Measurements from ENCODE around the gene NAPB.

The NAPB gene

DNA sequence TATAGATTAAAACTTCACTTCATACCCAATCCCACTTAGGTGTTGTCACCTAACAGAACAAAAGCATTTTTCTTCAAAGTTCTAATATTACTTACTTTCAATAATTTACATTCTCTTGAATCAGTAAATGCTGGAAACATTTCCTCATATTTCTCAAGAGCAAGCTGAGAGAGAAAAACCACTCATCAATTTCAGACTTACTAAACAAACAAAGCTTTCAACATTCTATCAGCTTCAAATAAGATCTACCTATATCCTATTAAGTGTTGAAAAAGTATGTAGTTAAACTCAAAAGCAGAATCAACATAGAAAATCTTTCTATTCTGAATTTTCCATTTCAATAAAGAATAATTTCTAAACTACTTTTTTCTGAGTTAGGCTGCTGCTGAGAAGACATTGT lies 41.5 kb downstream of the NAPB start:
- no peak for DNase-seq
- intact Hi-C loops (cut with DNase I), result no loop called here

DNA sequence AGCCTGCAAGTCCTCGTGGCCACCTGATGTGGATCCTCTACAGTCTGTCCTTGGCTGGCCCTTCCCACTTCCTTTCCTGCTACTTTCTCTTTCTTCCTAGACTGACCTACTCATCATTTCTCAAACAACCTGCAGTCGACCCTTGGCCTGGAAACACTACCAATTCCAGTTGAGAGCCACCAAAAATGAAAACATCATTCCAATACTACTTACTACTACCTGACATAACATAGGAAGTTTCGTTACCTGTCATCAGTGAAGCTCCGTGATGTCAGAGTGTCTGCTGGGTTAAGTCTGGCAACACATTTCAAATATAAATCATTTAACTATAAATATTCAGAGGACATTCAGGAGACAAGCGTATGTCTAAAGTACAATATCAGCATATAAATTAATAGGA lies 45.5 kb downstream of the NAPB start:
- intact Hi-C loops (cut with DNase I), result no loop called here
- no peak for DNase-seq

DNA sequence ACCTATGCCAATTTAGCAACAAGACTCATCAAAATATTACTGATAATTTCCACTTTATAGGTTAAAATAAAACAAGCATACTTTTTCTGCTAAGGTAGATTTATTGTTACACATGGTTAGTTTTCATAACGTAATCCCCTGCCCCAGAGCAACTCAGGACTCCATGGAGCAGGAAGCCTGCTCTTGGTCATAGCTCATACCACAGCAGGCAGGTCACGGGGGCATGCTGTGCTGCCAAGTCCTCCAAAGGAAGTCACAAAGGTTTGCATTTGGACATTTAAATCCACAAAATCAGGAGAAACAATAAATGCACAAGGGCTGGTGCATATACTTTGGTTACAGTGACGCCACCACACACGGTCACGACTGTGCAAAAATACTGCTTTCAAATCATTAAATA lies 46.8 kb downstream of the NAPB start:
- DNase-seq, result no peak

DNA sequence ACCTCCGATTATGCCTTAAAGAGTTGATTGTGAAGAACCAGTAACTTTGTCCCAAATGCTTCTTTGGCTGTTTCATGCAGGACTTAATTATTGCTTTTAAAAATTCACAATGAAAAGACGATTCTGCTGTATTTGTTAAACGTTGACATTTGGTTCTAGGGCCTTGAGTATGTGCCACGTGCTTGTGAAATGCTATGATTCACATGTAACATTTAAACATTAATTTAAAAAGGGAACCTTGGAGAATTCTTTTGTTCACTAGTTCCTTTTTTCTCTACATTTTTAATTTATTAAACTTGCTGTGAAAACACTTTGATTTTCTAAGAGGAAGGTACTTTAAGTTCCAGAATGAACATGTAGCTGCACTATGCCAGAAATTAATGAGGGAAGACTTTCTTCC lies 49.8 kb downstream of the NAPB start:
- no peak for DNase-seq
- intact Hi-C loops (cut with DNase I), result no loop called here

More for the DNA sequence above, 46.8 kb downstream of the NAPB start:
- intact Hi-C loops (cut with DNase I), result no loop called here

DNA sequence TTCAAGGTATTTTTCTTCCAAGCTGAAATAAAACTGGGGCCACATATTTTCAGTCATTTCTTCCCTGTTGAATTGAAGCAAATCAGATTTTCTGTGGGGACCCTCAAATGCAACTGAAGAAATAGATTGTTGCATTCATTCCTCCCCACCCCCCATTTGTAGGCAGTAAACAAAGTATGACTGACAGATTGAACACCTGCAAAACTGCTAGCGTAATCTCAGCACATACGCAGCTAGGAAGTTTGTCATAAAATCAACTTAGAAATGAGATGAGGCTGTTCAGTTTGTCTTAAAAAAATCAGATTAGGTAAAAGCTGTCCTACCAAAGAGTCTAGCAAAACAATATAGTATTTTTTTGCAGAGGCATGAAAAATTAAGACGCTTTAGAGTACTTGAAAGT lies 50.4 kb downstream of the NAPB start:
- DNase-seq, result no peak
- intact Hi-C loops (cut with DNase I), result no loop called here

DNA sequence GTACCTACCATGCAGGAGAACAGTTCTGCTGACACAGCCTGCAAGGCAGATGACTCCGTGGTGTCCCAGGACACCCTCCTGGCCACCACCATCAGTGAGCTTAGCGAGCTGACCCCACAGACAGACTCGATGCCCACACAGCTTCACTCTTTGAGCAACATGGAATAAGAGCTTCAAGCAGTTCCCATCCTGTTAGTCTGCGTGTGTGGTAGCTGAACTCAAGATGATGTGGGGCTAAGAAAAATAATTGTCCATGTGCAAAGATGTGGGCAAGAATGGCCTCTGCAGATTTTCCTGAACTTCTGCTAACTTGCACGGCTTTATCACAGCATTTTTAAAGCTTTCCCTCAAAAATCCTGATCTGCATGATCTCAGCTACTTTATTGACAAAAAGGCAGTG lies 51.0 kb downstream of the NAPB start:
- DNase-seq, result no peak
- intact Hi-C loops (cut with DNase I), result no loop called here

DNA sequence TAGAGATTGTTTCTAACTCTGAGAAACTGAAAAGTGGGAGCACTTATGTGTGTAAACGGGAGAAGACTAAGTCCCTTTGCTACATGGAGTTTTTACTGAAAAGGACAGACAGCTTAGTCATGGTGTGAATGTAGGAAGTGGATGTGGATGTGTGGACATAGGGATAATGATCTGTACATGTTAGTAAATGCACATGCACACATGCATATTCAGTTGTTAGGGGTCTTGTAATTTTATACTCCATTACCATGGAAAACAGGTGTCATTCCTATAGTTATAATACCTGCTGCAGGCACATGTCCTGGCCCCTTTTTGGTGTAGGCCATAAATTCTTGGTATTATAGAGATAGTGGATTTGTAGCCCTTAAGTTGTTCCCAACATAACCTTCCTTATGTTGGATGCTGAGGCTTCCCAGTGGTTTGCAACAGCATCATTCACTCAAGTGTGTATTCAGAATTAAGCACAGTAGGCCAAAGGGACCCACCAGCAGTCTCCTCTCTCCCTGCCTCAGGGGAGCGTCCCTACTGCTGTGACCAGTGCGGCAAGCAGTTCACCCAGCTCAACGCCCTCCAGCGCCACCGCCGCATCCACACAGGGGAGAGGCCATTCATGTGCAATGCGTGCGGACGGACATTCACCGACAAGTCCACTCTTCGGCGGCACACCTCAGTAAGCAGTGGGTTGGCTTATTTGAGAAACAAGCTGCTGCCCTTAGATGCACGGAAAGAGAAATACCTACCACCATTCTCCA lies 52.0 kb downstream of the NAPB start:
- intact Hi-C loops (cut with DNase I), result no loop called here

DNA sequence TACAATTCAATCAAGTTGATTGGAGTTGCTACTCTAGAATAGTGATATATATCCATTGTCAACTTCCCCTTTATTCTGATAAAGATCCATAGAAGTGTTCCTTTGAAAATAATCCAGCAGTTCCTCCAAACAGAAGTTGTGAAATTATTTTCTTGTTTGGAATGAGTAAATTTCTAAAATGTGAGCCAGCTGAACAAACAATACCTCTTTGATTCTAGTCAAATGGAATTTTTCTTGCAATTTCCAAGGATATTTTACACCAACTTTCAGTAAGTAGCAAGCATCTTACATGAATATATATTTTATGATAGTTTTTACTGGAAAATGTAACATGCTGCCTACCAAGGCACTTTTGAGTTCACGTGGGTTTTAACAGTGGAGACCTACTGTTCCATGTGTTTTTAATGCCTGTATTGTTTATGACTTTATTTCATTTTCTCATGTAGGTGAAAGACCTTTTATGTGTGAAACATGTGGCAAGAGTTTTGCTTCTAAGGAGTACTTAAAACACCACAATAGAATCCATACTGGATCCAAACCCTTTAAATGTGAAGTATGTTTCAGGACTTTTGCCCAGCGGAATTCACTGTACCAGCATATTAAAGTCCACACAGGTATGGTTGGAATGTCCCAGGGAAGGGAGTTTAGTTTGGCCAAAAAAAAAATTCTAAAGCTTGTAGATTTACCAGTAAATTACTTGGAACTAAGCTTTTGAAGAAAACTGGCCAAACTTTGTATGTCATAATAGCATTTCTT lies 52.8 kb downstream of the NAPB start:
- DNase-seq, result no peak
- intact Hi-C loops (cut with DNase I), result no loop called here

More for the DNA sequence above, 52.0 kb downstream of the NAPB start:
- DNase-seq, result no peak

DNA sequence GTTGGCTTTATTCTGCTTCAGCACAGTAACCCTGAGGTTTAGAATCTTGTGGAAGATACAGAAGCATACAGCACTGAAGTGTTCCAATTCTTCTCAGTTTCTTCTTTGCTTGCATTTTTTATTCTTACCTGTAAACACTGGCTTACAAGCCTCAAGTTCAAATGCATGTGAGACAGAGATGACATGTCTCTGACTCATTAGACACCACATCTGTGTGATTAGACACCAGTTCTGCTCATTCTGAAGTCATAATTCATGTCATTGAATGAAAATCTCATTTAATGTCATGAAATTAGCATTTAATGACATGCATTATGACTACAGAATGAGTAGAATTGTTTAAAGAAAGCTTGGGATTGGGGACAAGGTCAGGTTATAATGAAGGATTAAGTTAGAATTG lies 53.5 kb downstream of the NAPB start:
- no peak for DNase-seq
- intact Hi-C loops (cut with DNase I), result no loop called here

DNA sequence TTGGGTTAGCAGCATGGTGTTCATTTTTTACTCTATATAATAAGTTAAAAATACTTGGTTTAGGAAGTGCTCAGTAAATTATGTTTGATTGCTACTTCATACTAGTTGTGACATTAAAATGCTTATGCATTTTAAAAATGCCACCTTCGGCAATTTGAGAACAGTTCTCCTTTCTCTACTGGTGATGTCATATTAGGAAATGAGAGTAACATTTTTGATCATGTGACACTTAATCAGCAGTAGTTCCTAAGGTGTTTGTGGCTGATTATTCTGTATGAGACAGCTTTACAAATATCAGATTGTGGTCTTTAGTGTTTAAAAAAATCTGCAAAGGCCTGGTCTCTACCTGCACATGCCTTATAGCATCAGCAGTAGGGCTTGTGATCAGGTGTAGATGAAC lies 54.9 kb downstream of the NAPB start:
- intact Hi-C loops (cut with DNase I), result no loop called here
- DNase-seq, result no peak

DNA sequence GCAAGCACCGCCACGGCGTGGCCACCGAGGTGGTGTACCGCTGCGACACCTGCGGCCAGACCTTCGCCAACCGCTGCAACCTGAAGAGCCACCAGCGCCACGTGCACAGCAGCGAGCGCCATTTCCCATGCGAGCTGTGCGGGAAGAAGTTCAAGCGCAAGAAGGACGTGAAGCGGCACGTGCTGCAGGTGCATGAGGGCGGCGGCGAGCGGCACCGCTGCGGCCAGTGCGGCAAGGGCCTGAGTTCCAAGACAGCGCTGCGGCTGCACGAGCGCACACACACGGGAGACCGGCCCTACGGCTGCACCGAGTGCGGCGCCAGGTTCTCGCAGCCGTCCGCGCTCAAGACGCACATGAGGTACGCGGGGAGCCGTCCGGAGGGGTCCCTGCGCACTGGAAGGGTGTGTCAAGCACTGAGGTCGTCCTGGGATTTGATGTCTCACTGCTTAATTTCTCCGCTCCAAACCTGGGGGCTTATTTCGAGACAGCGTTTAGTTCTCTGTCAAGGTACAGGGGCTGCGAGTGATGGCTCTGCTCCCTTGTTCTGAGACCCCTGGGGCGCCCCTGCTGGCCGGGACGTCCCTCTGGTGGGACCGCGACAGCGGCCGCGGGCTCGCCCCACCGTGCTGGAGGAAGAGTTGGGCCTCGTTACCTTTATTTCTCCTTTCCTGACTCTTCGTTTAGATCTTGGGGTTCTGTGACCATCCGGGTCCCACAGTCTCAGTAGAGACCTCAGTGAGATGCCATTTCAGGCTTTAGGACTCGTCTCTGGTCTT lies 55.7 kb downstream of the NAPB start:
- no peak for DNase-seq
- intact Hi-C loops (cut with DNase I), result no loop called here

DNA sequence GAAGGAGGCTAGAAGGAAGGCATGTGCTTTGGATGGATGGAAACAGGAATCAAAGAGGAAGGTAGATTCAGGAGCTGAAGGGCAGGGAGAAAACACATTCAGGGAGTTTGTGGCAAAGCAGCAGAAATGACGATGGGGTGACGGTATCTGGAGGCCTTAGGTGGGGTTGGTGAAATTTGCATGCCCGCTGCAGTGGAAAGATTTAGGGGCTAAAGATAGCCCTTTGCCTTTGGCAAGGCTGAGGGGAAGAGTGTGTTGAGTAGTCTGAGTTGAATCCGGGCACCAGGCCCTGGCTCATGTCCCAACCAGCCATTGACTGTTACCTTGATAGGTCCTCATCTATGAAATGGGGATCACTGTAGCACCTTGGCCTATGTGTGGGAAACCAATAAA lies 58.0 kb downstream of the NAPB start:
- peak in 1 of 42 donors; percentile 47 for DNase-seq
- intact Hi-C loops (cut with DNase I), result loop anchor here (5.0 kb wide), 1 partner anchor 59 kb away; the partner anchor contains the start of gene NAPB

DNA sequence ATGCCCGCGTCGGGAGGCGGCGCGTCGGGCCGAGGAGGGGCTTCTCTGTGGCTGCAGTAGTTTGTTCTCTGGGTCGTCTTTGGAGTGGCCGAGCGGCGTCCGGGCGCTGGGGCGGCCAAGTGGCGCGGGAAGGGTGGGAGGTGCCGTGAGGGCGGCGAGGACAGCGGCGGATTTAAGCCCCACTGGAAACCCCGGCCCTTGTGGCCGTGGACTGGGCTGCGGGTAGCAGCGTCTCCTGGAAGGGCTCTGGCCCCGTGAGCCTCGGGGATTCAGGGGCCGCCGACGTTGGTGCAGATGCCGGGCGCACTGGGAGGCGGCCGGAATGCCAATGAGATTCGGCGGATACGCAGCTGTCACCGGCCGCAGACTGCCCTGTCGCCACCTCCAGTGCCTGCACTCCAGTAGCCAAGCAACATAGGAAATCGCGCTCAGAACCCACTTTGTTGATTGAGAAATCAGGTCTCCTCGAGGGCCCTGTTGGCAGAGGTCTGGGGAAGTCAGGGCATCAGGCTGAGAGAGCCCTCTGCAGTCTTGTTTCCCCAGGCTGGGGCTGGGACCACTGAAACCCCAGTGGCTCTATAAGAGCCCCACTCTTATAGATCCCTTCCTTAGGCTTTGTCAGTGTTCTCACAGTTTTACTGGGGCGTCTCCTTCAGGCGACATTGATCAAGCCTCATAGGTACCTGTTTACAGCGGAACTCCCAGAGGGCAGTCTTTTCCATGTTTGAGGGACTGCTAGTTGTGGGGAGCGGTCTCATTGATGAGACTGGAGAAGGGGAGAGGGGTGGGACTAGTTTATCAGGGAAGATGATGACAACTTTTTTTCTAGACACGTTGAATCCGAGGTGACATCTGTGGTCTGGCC lies 58.7 kb downstream of the NAPB start:
- DNase-seq, result peak in 27 of 42 donors; percentile 14 to 62 (median 33)
- intact Hi-C loops (cut with DNase I), result loop anchor here (5.0 kb wide), 1 partner anchor 60 kb away; the partner anchor contains the start of gene NAPB

DNA sequence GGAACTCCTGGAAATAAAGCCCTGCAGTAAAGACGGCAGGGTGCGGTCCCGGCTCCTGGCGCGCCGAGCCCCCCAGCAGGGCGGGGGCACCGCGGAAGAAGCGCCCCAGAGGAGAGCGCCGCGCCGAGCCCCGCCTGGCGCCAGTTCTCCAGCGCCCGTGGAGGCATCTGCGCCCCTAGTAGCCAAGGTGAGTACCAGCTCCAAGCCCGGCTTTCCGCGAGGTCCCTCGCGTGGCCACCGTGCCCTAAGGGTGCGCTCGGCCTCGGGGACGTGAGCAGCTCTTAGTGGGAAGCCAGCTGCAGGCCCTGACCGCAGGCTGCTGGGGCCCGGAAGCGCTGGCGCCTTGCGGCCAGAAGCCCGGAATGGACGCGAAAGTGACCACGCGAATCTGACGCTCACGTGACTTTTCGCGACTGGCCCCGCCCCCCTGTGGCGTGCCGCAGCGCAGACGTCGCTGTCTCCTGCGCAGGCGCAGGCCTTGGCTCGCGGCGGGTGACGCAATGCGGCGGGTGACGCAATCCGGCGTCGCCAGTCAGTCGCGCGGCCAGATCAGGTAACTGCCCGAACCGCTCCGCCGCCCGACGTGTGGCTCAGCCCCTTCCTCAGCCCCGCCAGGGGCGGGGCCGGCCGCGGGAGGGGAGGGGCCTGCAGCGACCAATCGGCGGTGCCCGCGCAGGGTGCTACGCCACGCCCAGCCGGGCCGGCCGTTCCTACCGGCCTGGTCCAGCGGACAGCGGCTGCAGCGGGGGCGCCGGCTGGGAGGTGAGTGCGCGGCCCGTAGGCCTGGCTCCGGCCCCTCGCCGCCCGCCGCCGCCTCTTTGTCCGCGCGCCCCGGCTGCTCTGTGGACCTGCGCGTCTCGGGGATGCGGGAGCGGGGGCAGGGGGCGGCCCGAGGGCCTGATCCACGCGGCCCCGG lies 59.6 kb downstream of the NAPB start, which contains the start of gene GZF1:
GZF1 (plus strand) TSS at position 707 of the 916 bp plus-strand sequence. CDS start 2,202 bp downstream, outside the sequence.
- DNase-seq, result peak; percentile 91 to 99 (median 98)
- intact Hi-C loops (cut with DNase I), result loop anchor here (5.0 kb wide), 1 partner anchor 61 kb away; the partner anchor contains the start of gene NAPB

DNA sequence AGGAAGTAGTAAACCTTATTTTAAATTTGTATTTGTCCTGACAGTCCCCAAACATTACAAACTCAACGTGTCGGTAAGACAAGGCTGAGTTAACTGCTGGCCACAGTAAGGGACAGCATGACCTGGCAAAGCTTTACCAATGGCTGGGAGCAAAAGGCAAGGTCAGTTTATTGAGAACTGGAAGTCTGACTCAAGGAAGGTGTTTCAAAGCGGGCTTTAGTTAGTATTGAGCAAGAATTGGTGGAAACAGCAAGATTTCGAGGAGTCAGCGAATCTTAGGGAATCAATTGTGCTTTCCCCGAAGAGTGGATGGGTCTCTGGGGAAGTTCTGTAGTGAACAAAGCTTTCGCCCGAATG lies 60.2 kb downstream of the NAPB start:
- intact Hi-C loops (cut with DNase I), result loop anchor here (5.0 kb wide), 1 partner anchor 61 kb away; the partner anchor contains the start of gene NAPB
- DNase-seq, result no peak

DNA sequence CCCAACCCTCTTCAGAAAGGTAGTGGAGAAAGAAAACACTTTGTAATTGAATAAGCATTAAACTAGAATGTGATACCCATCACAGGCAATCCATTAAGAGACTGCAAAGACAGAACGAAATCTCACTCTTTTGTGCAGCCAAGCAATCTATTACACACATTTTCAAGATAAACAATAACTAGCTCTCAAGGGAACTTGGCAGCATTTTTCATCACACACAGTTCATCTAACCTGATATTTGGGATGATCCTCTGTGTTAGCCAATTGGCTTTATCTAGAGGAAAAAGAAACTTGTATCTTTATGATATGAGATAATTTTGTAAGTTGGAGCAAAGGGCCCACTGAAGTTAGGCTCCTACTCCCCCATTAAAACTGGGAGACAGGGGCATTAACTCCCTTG lies 60.8 kb downstream of the NAPB start:
- DNase-seq, result no peak
- intact Hi-C loops (cut with DNase I), result loop anchor here (5.0 kb wide), 1 partner anchor 62 kb away; the partner anchor contains the start of gene NAPB

DNA sequence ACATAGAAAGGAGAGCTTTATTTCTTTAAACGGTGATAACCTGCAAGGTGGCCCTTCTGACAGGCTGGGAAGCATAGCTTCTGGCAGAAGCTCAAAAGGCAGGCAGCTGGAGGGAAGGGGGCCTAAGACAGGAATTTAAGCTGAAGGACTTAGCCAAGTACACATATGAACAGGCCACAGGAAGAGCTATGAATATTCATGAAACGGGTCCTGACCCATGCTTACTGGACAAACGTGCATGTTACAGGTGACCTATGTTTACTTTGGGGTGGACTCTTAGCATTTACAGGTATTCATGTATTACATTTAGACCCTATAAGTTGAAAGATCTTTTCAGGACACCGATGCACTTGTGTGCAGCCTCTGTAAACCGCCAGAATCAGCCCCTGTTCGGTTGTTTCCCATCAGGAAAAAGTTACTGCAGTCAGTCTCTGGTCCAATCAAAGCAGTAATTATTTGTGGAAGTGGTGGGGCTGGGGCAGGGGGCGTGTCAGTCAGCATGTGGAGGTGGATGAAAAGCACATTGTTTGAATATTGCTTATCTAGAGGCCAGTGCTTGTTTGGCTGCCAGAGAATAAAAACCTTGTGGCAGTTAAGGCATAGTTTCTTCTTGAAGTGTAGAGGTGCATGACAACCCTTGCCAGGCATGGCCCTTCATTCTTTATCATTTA lies 62.2 kb downstream of the NAPB start:
- intact Hi-C loops (cut with DNase I), result loop anchor here (1.0 kb wide), 1 partner anchor 9 kb away; the partner anchor contains the start of gene NXT1
- DNase-seq, result no peak

Measured in head of caudate nucleus (tissue), 42 donors.